Left ventricle myocardium inferior (tissue), 1 donor: ENCODE measurements around the gene PLCD3. TPM values are rescaled to one million over a fixed set of nuclear protein-coding genes. Genes with fewer than 3 reads are reported as not detected.
A peak's percentile ranks its signal among the peaks of the same experiment; 100 is the strongest.

Experiments
- DNase-seq: peaks from one replicate; pipeline ENCODE4 v3.0.0-alpha.2; 2020
- H3K27ac ChIP-seq: fragments of 200-600 bp; replicated peaks from 2 replicates; pipeline ENCODE4 v1.8.0; 2021
- H3K27me3 ChIP-seq: fragments of 200-600 bp; 2 replicates; pipeline ENCODE4 v1.8.0; 2021; ENCODE audit warnings: low read depth
- H3K36me3 ChIP-seq: fragments of 200-600 bp; 2 replicates; pipeline ENCODE4 v1.8.0; 2021
- H3K4me1 ChIP-seq: fragments of 200-600 bp; 2 replicates; pipeline ENCODE4 v1.8.0; 2021
- H3K4me3 ChIP-seq: fragments of 200-600 bp; 2 replicates; pipeline ENCODE4 v1.8.0; 2021; ENCODE audit warnings: mild to moderate bottlenecking, moderate library complexity
- H3K9me3 ChIP-seq: fragments of 200-600 bp; replicated peaks from 2 replicates; pipeline ENCODE4 v1.8.0; 2021
- CTCF ChIP-seq: fragments of 200-600 bp; IDR thresholded peaks from 2 replicates; pipeline ENCODE4 v1.8.0; 2021; ENCODE audit warnings: antibody characterized with exemption, mild to moderate bottlenecking, borderline replicate concordance
- intact Hi-C: fragments of 100-400 bp; cut with micrococcal nuclease; formaldehyde crosslinking; loops from one replicate; pipeline ENCODE4 v1.11.0; 2022
- long read RNA-seq: library from polyadenylated mRNA; unstranded; transcript quantifications from one replicate; pipeline ENCODE4 v2.0.0, GENCODE V29; 2021
- total RNA-seq: library from RNA; stranded (reverse); fragmentation: NEBNext Ultra II Directional; extraction: Animal tissue kit (Norgen Biotek cat#: 25700); gene quantifications from one replicate; pipeline ENCODE4 v1.2.1, GENCODE V29; 2021
- donor health status: DM: no; HTN: yes; CAD: no; lungs with severe emphysema.

PLCD3 gene
- 146 TPM for total RNA-seq
- long read RNA-seq, full-length matches to known transcripts: 142 of 226 reads
- long read RNA-seq, partial matches to known transcripts: 38 of 226 reads
- long read RNA-seq, other reads (novel, unspliced or antisense): 46 of 226 reads

DNA sequence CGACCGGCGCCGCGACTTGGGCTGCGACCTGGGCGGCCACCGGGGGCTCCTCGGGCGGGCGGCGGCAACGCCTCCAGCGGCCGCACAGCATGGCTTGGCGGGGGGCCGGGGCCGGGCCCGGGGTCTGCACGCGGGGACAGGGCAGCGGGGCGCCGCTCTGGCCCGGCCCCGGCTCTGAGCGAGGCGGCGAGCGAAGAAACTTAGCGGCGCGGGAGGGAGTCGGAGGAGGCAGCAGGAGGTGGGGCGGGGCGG lies at the start of gene PLCD3:
PLCD3 (minus strand) TSS at position 196 of the 252 bp plus-strand sequence; CDS start at position 91, 105 bp downstream.
- Histone ChIP-seq H3K4me3 (peak within 1 kb of the TSS; percentile 97), H3K9me3 (no peaks in the 10 kb centered on the region), H3K36me3 (no peaks in the 10 kb centered on the region), H3K4me1 (peaks cover 77% of the 10 kb centered on the region), H3K27me3 (no peaks in the 10 kb centered on the region), H3K27ac (peak within 1 kb of the TSS; percentile 99)
- no peak for TF ChIP-seq CTCF
- intact Hi-C loops: no loop called here
- no peak for DNase-seq

GRCh38 chr17:45177563-45177962 lies 45.2 kb upstream of the PLCD3 start:
- Histone ChIP-seq H3K4me1 (peaks cover 10% of the 10 kb centered on the region), H3K27me3 (no peaks in the 10 kb centered on the region), H3K36me3 (no peaks in the 10 kb centered on the region), H3K9me3 (no peaks in the 10 kb centered on the region), H3K27ac (no peak overlapping the region), H3K4me3 (no peak overlapping the region)
- intact Hi-C loops: no loop called here
- no peak for TF ChIP-seq CTCF
- no peak for DNase-seq

DNA sequence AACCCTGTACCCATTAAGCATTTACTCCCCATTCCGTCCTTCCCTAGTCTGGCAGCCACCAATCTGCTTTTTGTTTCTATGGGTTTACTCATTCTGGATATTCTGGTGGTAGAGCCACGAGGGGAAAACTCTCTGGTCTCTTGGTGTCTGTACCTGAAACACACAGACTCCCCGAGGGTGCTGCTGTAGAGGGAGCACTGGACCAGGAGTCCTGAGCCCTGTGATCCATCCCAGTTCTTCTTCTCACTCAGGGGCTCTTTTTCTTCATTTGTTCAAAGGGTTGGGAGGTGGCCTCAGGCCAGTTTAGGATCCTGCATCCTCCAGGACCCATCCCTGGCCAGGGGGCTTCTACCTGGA lies 43.4 kb upstream of the PLCD3 start:
- Histone ChIP-seq H3K36me3 (no peaks in the 10 kb centered on the region), H3K27me3 (no peaks in the 10 kb centered on the region), H3K9me3 (no peaks in the 10 kb centered on the region), H3K4me1 (peaks cover 28% of the 10 kb centered on the region), H3K4me3 (no peak overlapping the region), H3K27ac (no peak overlapping the region)
- DNase-seq: no peak
- TF ChIP-seq CTCF: no peak
- intact Hi-C loops: no loop called here

DNA sequence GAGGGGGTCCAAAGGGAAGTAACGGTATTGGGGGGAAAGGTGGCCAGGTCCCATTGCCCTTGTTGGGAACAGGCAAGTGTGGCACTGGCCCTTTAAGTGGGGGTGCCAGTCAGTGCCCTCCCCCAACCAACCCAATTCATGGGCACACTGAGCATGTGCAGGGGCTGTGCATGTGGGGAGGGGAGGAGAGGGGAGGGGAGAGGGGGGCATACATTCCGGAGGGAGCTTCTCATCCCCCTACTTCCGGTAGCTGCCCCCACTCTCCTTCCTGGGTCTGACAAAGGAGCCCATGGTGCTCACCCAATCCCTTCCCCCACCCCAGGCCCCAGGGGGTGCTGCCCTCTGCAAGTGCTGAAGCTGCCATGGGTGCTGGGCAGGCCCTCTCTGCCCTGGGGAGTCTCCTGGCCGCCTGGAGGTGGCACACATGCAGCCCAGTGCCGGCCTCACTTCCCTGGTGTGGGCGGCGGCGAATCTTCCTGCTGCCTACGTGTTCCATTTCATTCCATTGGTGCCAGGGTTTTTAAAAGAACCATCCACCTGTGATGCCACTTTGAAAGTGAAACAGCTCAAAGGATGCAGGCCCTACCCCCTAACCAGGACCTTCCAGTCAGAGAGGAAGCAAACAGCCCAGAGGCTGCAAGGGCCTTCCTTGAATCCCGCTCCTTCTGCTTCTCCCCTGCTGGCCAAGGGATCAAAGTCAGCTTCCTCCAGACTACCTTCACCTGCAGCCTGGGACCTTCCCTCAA lies 40.4 kb upstream of the PLCD3 start:
- H3K36me3 ChIP-seq: no peaks in the 10 kb centered on the region
- no peaks in the 10 kb centered on the region for H3K27me3 ChIP-seq
- no peaks in the 10 kb centered on the region for H3K9me3 ChIP-seq
- intact Hi-C loops: no loop called here
- peak overlapping the region; percentile 56 for H3K4me3 ChIP-seq
- TF ChIP-seq CTCF: peak; percentile 17
- peaks cover 34% of the 10 kb centered on the region for H3K4me1 ChIP-seq
- DNase-seq: peak; percentile 61
- H3K27ac ChIP-seq: peak overlapping the region; percentile 84

DNA sequence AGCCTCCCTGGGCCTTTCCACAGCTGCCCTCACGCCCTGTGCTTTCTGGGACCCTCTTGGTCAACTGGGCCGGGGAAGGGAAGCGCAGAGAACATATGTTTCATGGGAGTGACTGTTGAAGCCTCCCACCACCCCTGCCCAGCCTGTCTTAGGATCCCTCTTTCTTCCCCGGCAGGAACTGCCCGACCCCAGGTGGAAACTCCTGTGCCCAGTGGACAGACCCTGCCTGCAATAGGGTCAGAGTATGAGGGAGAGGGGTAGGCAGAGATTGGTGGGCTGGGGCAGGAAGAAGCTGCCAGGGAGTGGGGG lies 39.9 kb upstream of the PLCD3 start:
- no peak for DNase-seq
- TF ChIP-seq CTCF: no peak
- Histone ChIP-seq H3K27ac (peak overlapping the region; percentile 84), H3K36me3 (no peaks in the 10 kb centered on the region), H3K4me3 (peak overlapping the region; percentile 56), H3K4me1 (peaks cover 34% of the 10 kb centered on the region), H3K9me3 (no peaks in the 10 kb centered on the region), H3K27me3 (no peaks in the 10 kb centered on the region)
- intact Hi-C loops: no loop called here
